ENCODE measurements around the gene TAAR8.
"Not testable (repeated sequence)": the region's sequence is repeated elsewhere in the genome, so short reads cannot be mapped to it uniquely, and the experiment has no call there.

TAAR8 gene

DNA sequence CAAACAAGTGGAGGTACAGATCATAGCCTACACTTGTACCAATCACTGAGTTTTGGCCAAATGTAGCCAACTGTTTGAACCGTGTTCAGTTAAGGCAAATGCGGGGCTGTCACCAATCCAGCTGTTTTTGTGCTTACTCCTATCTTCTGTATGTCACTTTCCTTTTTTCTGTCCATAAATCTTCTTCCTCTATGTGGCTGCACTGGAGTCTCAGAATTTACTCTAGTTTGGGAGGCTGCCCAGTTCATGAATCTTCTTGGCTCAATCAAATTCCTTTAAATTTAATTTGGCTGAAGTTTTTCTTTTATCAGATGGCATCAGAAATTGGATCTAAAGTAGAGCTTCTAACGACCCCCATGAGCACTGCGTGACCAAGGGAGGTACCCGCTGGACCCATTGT is 27.8 kb upstream of the TAAR8 start:
- no peak for DNase-seq (ENCODE audit: low read depth)
- no peak overlapping the region for H3K4me3 ChIP-seq (ENCODE audit: control insufficient read depth, low read depth, low read length)
- TF ChIP-seq, protein P1, sequence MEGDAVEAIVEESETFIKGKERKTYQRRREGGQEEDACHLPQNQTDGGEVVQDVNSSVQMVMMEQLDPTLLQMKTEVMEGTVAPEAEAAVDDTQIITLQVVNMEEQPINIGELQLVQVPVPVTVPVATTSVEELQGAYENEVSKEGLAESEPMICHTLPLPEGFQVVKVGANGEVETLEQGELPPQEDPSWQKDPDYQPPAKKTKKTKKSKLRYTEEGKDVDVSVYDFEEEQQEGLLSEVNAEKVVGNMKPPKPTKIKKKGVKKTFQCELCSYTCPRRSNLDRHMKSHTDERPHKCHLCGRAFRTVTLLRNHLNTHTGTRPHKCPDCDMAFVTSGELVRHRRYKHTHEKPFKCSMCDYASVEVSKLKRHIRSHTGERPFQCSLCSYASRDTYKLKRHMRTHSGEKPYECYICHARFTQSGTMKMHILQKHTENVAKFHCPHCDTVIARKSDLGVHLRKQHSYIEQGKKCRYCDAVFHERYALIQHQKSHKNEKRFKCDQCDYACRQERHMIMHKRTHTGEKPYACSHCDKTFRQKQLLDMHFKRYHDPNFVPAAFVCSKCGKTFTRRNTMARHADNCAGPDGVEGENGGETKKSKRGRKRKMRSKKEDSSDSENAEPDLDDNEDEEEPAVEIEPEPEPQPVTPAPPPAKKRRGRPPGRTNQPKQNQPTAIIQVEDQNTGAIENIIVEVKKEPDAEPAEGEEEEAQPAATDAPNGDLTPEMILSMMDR (conservative IDR thresholded peaks at IDR 0.05; ENCODE audit: control insufficient read depth, insufficient read depth, low read depth, low read length), result no peak

DNA sequence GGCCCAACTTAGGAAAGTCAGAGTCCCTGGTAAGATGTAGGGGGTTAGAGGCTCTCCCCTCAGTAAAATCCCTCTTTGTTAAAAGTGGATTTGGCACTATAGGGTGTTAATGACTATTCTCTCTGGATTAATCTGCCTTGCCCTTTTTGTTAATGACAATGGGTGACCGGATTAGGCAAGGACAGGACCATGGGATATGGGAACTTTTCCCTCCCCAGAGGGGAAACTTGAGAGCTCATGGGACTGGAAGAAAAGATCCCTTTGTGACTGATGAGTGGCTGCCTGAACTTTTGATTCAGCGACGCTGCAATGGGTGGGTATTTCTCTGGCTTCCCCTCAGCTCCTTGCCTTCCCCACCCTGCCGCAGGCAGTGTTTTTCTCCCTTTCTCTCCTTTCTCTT is 26.6 kb upstream of the TAAR8 start:
- DNase-seq (ENCODE audit: low read depth), result no peak
- H3K4me3 ChIP-seq (ENCODE audit: control insufficient read depth, low read depth, low read length), result no peak overlapping the region
- TF ChIP-seq, protein P1 (conservative IDR thresholded peaks at IDR 0.05; ENCODE audit: control insufficient read depth, insufficient read depth, low read depth, low read length), result no peak

DNA sequence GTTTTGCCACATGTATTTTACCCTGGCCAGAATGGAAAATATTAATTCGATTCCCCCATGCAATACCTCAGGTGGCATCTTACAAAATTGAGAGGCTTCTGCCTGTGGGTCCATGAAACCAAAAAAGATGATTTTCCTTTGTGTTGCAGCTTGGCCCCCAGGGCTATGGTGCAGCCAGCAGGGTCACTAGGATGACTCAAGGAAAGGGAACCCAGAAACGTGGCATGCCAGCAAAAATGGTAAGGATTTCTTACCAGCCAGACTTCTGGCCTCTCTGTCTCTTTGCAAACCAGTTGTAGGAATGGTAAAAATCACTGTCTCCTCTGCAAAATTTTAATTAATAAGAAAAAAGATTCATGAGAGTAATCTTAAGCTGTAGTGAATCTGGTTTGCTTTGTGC is 26.0 kb upstream of the TAAR8 start:
- TF ChIP-seq, protein P1 (conservative IDR thresholded peaks at IDR 0.05; ENCODE audit: control insufficient read depth, insufficient read depth, low read depth, low read length), result no peak

DNA sequence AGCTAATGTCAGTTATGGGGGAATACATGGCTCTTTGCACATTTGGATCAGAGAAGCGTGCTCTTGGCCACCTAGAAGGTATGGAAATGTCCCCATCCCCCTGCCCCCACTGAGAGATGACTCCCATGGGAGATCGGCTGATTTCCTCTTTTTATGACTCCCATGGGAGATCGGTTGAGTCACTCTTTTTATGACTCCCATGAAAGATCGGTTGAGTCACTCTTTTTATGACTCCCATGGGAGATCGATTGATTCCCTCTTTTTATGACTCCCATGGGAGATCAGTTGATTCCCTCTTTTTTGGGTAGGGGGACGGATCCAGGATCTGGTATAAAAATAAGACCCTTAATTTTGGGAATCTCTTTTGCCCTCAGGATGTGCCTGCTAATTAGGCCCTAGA is 24.7 kb upstream of the TAAR8 start:
- H3K4me3 ChIP-seq (ENCODE audit: control insufficient read depth, low read depth, low read length), result no peak overlapping the region
- TF ChIP-seq, protein P1 (conservative IDR thresholded peaks at IDR 0.05; ENCODE audit: control insufficient read depth, insufficient read depth, low read depth, low read length), result no peak
- peak; percentile 83 for DNase-seq (ENCODE audit: low read depth)

More for the DNA sequence above, 26.0 kb upstream of the TAAR8 start:
- DNase-seq (ENCODE audit: low read depth), result no peak
- H3K4me3 ChIP-seq (ENCODE audit: control insufficient read depth, low read depth, low read length), result no peak overlapping the region

DNA sequence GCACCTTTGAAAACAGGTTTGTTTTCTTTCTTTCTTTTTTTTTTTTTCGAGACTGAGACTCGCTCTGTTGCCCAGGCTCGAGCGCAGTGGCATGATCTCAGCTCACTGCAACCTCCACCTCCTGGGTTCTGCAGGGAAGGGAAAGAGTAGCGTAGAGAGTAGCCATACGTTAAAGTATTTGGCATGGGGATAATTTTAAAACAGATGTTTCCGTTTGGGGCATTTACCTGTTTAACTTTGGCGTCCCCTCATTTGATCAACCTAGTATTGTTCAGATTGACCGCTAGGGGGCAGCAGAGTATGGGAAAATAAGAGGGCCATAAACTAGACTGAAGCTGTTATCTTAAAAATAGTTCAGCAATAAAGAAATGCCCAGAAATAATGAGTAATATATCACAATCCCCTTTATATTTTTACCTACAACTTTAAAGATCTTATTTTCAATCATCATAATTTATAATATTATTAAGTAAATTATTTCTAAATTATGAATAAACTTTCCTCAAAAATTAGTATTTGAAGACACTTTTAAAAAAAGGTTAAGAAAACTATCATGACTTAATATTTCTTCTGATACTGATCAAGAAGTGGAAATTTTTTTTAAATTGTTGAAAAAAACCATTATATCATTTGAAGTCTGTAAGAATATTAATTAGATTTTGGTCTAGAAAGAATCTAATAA is 22.0 kb upstream of the TAAR8 start:
- TF ChIP-seq, protein P1 (conservative IDR thresholded peaks at IDR 0.05; ENCODE audit: control insufficient read depth, insufficient read depth, low read depth, low read length), result peak; percentile 65
- DNase-seq (ENCODE audit: low read depth), result peak; percentile 70
- no peak overlapping the region for H3K4me3 ChIP-seq (ENCODE audit: control insufficient read depth, low read depth, low read length)

DNA sequence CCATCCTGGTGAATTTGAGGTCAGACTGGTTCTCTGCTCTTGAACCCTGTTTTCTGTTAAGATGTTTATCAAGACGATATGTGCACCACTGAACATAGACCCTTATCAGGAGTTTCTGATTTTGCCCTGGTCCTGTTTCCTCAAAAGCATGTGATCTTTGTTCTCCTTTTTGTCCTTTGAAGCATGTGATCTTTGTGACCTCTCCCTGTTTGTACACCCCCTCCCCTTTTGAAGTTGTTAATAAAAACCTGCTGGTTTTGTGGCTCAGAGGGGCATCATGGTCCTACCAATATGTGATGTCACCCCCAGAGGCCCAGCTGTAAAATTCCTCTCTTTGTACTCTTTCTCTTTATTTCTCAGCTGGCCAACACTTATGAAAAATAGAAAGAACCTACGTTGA is 17.9 kb upstream of the TAAR8 start:
- DNase-seq (ENCODE audit: low read depth); H3K4me3 ChIP-seq (ENCODE audit: control insufficient read depth, low read depth, low read length): not testable (repeated sequence)

DNA sequence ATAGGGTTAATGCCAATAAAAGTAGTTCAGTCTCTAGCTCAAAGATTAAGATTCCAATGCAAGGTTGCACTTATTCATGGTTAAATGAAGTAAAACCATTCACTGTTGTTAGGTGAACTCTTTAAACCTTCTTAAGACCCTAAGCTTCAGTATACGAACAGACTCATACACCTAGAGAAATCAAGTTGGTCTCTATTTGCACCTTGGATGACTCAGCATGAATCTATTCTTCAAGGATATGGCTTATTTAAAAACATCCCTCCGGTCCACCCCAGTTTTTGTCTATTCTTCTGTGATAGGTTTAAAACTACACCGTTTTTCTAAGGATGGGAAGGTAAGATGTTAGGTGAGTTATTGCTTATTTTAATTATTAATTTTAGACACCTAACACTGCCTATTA is 15.3 kb upstream of the TAAR8 start:
- no peak overlapping the region for H3K4me3 ChIP-seq (ENCODE audit: control insufficient read depth, low read depth, low read length)
- no peak for DNase-seq (ENCODE audit: low read depth)
- TF ChIP-seq, protein P1 (conservative IDR thresholded peaks at IDR 0.05; ENCODE audit: control insufficient read depth, insufficient read depth, low read depth, low read length), result no peak
